GM18511 (cell line): Measurements from ENCODE around the gene CORO2A.
"Not testable (repeated sequence)": the region's sequence is repeated elsewhere in the genome, so short reads cannot be mapped to it uniquely, and the experiment has no call there.

Source experiments
- ATAC-seq: cut with Tn5 transposase; IDR thresholded peaks from one replicate; pipeline ENCODE4 v1.9.1; 2021; ENCODE audit warnings: mild to moderate bottlenecking, moderate library complexity; ENCODE audit not compliant: unreplicated experiment

CORO2A gene

DNA sequence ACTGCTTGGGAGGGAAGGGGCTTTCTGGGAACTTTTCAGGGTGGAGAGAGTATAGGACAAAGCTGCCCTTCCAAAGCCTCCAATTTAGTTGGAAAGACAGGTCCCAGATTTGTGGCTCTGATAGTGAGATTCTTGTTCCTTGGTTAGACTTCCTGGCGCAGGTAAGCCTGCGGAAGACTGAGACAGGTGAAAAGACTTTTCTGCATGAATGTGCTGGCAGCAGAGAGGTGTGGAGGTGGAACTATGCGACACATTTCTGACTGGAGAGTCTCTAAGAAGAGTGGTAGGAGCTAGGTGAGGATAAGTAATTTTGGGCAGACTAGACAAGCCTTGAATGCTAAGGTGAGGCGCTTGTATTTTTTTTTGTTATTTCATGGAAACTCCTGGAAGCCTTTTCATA is 106.0 kb downstream of the CORO2A start:
- ATAC-seq: no peak

- ATAC-seq: no peak
Observed at GRCh38 chr9:98085944-98086343, 106.5 kb downstream of the CORO2A start.

DNA sequence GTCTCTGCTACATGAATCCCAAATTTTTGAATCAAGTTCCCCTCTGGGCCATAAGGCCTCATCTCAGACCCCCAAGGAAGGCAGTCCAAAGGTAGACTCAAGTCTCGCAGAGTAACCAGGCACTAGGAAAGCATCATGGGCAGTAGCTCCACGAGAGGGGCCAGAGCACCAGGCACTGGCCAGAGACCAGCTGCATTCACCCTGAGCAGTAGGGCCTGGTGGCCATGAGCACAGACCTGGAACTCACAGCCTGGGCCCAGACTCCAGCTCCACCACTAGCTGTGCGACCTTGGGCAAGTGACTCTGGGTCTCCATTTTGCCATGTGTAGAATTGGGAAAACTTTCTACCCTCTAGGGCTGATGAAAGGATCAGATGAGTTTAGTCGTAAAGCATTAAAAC is 107.4 kb downstream of the CORO2A start:
- no peak for ATAC-seq

GRCh38 chr9:98084396-98084795 is 108.0 kb downstream of the CORO2A start:
- no peak for ATAC-seq

- ATAC-seq: no peak
Observed at GRCh38 chr9:98083566-98084183, 108.8 kb downstream of the CORO2A start.

GRCh38 chr9:98083061-98083501 is 109.4 kb downstream of the CORO2A start:
- ATAC-seq: no peak

GRCh38 chr9:98081477-98082219 is 110.8 kb downstream of the CORO2A start:
- no peak for ATAC-seq

DNA sequence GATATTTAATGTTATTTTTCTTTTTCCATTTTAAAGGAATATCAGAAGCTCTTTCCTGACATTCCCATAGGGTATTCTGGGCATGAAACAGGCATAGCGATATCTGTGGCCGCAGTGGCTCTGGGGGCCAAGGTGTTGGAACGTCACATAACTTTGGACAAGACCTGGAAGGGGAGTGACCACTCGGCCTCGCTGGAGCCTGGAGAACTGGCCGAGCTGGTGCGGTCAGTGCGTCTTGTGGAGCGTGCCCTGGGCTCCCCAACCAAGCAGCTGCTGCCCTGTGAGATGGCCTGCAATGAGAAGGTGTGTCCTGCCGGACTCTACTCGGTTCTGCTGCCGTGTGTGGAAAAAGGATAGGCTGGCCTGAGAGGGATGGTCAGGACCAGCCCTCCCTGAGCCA is 111.7 kb downstream of the CORO2A start:
- ATAC-seq: no peak

DNA sequence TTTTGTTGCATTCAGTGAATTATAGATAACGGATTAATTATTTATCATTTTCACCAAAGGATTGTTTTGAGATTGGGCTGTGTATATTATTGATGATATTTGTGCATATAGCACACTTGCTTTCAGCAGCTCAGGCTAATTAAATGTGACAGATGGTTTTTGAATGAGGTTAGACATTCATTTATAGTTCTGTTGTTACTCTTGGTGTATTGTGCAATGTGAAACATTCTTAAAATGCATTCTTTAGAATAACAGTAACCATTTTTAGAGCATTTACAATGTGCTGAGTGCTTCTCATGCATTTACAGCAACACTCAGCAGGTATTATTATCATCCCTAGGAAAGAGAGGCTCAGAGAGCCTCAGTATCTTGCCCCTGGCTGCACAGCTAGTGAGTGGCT is 112.1 kb downstream of the CORO2A start:
- ATAC-seq: no peak

DNA sequence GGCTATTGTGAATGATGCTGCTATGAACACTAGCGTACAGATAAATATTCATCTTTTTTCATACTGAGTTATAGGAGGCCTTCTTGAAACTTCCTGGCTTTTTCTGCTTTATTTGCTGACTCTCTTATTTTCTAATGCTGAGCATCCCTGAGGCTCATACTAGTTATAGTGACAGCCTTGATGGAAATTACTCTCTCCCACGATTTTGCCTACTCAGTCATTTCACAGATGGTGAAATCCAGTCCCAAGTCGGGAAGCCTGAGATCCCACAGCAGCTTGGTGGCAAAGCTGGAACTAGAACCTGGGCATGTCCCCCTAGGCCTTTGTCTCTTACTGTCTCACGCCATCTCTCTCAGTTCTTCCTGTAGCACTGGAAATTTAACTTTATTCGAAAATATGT is 113.5 kb downstream of the CORO2A start:
- no peak for ATAC-seq

DNA sequence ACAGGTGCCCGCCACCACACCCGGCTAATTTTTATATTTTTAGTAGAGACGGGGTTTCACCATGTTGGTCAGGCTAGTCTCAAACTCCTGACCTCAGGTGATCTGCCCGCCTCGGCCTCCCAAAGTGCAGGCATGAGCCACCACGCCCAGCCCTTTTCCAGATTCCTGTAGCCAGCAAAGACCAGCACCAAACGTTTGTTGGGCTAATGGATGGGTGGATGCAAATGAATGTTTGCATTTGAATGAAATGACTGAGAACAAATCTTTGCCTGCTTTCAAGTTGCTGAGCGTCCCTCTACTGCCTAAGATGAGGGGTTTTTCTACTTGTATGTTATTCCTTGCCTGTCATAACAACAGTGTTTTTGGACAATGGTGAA is 115.9 kb downstream of the CORO2A start:
- ATAC-seq: not testable (repeated sequence)

DNA sequence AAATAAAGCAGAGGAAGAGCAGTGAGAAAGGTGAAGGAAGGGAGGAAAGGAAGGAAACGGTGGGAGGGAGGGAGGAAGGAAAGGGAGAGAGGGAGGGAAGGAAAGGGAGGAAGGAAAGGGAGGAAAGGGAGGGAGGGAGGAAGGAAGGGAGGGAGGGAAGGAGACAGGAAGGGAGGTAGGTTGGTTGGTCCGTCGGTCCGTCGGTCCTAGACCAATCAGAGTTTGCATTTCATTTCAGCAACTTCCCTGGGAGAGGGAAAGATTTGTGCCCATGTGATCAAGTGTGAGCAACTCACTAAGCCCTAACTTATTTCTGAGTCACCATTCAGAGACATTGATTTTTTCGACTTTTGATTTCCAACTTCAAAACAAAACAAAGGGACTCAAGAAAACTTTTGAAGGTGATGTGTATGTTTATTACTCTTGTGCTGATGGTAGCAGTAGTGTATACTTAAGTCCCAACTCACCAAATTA is 117.1 kb downstream of the CORO2A start:
- ATAC-seq: no peak

- ATAC-seq: no peak
Observed at GRCh38 chr9:98074115-98074990, 118.1 kb downstream of the CORO2A start.

DNA sequence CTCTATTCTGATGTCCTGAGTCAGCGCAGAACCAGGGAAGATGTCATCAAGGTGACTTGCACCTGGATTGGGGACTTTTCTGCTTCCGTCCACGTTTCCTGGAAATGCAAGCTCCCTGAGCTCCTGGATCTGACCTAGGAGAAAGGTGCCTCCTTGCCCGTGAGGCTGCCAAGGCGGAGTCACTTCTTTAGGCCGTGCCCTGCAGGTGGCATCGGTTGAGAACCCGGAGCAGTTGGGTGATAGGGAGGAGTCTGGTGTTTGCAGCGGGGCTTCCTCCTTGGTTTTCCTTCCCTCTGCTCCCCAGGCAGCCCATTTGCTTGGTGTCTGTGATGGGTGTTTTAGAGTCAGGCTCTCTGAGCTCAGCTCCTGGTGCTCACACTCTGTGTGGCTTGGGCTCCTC is 120.7 kb downstream of the CORO2A start:
- no peak for ATAC-seq
